Activated CD4-positive, CD25-positive, alpha-beta regulatory T cell treated with anti-CD3 and anti-CD28 coated beads, Interleukin-2, amount 50 U/mL, for 16 hours (primary cell): ENCODE measurements around the gene EYA4.

Source experiments
- DNase-seq: peaks from one replicate; pipeline ENCODE4 v3.0.0-alpha.2; 2020; ENCODE audit warnings: low read depth, low spot score

Gene EYA4

GRCh38 chr6:133242637-133243585 lies 1.8 kb downstream of the EYA4 start:
- no peak for DNase-seq

GRCh38 chr6:133243723-133244305 lies 2.7 kb downstream of the EYA4 start:
- no peak for DNase-seq

- no peak for DNase-seq
These were observed 3.4 kb downstream of the EYA4 start for GRCh38 chr6:133244519-133244918.

- no peak for DNase-seq
These were observed 3.9 kb downstream of the EYA4 start for GRCh38 chr6:133245007-133245406.

- no peak for DNase-seq
These were observed 4.3 kb downstream of the EYA4 start for GRCh38 chr6:133245422-133245903.

- no peak for DNase-seq
These were observed 6.4 kb downstream of the EYA4 start for GRCh38 chr6:133247581-133247980.

GRCh38 chr6:133248241-133249001 lies 7.3 kb downstream of the EYA4 start:
- no peak for DNase-seq

- no peak for DNase-seq
These were observed 10.5 kb downstream of the EYA4 start for GRCh38 chr6:133251688-133252087.

- DNase-seq: no peak
These were observed 13.5 kb downstream of the EYA4 start for GRCh38 chr6:133254552-133255228.

GRCh38 chr6:133257545-133258105 lies 16.5 kb downstream of the EYA4 start:
- DNase-seq: no peak

GRCh38 chr6:133259561-133259960 lies 18.4 kb downstream of the EYA4 start:
- no peak for DNase-seq

GRCh38 chr6:133262804-133263203 lies 21.6 kb downstream of the EYA4 start:
- no peak for DNase-seq

GRCh38 chr6:133265066-133265465 lies 23.9 kb downstream of the EYA4 start:
- DNase-seq: no peak

- DNase-seq: no peak
These were observed 25.0 kb downstream of the EYA4 start for GRCh38 chr6:133266186-133266585.

GRCh38 chr6:133268621-133269020 lies 27.5 kb downstream of the EYA4 start:
- no peak for DNase-seq

GRCh38 chr6:133274813-133275212 lies 33.7 kb downstream of the EYA4 start:
- DNase-seq: no peak

- no peak for DNase-seq
These were observed 34.1 kb downstream of the EYA4 start for GRCh38 chr6:133275213-133275612.

GRCh38 chr6:133277228-133277899 lies 36.2 kb downstream of the EYA4 start:
- no peak for DNase-seq

- no peak for DNase-seq
These were observed 36.9 kb downstream of the EYA4 start for GRCh38 chr6:133277900-133278545.

- DNase-seq: no peak
These were observed 45.6 kb downstream of the EYA4 start for GRCh38 chr6:133286765-133287164.
